NCI-H2196 treated with DMSO at 0.1 percent for 48 hours (cell line): ENCODE data around the gene TMEM38B.
"Not testable (repeated sequence)": the region's sequence is repeated elsewhere in the genome, so short reads cannot be mapped to it uniquely, and the experiment has no call there.

Experiments used
- DNase-seq: peaks from one replicate; lab custom pipeline; 2025; ENCODE audit not compliant: unreplicated experiment; lab: John Stamatoyannopoulos, UW

TMEM38B gene

DNA sequence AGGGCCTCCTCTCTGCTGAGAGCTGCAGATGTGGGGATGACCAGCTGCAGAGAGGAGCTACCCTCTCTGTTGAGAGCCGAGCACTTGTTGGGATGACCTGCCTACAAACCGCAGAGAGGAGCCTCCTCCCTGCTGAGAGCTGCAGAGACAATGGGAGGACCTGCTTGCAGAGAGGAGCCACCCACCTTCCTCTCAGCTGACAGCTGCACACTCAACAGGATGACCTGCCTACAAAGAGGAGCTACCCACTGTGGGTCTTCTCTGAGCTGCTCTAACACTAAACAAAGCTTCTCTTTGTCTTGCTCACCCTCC, 19.6 kb downstream of the TMEM38B start:
- no peak for DNase-seq

DNA sequence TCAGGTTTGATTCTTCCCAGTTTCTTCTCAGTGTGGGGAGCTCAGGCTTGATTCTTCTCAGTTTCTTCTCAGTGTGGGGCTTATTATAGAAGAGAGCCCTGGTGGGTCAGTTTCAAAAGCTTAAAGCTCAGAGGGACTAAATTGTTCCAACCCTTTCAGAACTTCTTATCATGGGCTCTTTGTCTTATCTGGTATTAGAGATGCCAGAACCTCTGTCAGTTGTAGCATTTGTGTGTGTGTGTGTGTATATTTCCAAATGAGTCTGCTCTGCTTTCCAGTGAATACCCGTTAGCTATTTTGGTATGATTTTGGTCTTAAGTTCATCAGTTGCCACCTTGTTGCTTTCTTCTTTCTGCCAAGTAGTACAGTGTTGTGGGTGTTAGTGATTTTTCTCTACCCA, 21.8 kb downstream of the TMEM38B start:
- no peak for DNase-seq

DNA sequence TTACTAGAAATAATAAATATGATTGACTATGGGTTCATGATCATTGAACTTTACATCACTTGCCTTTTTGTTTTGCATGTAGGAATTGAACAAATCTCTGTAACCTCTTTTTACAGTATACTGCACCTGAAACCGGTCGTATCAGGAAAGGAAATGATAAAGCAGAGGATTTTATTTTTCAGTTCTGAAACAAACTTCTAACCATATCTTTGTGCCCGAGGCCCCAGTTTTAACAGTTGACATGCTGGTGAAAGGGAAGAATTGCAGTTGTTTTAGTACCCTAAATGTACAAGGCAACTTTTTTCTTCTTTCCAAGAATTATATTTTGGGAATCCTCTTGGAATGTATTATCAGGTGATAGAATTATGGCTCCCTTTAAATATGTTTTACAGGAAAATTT, 27.8 kb downstream of the TMEM38B start:
- no peak for DNase-seq

DNA sequence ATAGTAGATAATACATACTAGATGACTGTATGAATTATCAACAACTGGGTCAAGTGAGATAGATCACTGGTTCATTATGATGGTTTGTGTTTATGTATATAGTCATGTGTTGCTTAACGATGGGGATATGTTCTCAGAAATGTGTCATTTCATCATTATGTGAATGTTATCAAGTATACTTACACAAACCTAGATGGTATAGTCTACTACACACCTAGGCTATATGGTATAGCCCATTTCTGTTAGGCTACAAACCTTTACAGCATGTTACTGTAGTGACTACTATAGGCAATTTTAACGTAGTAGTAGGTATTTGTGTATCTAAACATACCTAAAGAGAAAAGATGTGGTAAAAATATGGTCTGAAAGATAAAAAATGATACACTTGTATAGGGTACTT, 31.0 kb downstream of the TMEM38B start:
- no peak for DNase-seq

DNA sequence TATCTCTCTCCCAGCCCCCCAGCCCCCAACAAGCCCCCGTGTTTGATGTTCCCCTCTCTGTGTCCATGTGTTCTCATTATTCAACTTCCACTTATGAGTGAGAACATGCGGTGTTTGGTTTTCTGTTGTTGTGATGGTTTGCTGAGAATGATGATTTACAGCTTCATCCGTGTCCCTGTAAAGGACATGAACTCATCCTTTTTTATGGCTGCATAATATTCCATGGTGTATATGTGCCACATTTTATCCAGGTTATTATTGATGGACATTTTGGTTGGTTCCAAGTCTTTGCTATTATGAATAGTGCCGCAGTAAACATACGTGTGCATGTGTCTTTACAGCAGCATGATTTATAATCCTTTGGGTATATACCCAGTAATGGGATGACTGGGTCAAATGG, 33.9 kb downstream of the TMEM38B start:
- not testable (repeated sequence) for DNase-seq

DNA sequence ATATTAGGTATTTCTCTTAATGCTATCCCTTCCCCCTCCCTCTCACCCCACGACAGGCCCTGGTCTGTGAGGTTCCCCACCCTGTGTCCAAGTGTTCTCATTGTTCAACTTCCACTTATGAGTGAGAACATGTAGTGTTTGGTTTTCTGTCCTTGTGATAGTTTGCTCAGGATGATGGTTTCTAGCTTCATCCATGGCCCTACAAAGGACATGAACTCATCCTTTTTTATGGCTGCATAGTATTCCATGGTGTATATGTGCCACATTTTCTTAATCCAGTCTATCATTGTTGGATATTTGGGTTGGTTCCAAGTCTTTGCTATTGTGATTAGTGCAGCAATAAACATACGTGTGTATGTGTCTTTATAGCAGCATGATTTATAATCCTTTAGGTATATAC, 37.1 kb downstream of the TMEM38B start:
- DNase-seq: not testable (repeated sequence)

DNA sequence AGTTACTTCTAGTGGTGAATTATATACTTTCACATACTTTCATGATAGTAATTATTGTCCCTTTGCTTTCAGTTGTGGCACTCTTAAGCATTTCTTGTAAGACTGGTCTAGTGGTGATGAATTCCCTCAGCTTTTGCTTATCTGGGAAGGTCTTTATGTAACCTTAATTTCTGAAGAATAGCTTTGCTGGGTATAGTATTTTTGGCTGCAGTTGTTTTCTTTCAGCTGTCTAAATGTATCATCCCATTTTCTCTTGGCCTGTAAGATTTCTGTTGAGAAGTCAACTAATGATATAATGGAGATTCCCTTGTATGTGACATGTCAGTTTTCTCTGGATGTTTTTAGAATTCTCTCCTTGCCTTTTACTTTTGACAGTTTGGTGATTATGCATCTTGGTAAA, 41.0 kb downstream of the TMEM38B start:
- DNase-seq: no peak

DNA sequence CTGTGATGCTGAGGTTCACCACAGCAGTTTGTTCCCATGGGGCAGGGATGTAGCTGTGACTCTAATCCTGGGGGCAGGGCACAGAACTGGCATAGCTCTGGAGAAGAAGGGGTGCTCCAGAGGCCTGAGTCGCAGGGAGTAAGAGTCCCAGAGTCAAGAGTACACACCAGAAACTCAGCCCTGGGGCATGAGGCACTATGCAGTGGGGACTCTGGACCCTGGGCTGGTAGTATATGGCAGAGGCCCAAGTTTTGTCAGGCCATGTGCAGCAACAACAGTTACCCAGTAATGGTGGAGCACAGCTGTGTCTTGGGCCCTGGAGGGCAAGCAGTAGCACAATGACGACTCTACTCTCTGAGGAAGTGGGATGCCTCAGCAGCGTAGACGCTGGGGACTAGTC, 42.9 kb downstream of the TMEM38B start:
- no peak for DNase-seq

DNA sequence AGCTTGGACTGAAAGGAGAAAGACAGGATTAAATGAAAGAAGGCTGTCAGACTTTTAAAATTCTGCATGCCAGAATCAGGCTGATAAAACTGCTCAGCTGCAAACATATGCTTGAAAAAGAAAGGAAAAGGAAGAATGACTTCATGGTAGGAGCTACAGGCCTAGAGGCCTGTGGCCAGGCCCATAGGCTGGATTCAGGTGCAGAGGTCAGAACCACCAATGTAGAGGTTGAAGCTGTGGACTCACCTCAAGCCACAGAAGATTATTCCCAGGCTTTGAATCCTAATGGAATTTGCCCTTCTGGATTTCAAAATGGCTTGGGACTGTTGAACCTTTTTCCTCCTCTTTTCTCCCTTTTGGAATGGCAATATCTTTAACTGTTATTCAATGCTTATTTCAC, 47.7 kb downstream of the TMEM38B start:
- no peak for DNase-seq

DNA sequence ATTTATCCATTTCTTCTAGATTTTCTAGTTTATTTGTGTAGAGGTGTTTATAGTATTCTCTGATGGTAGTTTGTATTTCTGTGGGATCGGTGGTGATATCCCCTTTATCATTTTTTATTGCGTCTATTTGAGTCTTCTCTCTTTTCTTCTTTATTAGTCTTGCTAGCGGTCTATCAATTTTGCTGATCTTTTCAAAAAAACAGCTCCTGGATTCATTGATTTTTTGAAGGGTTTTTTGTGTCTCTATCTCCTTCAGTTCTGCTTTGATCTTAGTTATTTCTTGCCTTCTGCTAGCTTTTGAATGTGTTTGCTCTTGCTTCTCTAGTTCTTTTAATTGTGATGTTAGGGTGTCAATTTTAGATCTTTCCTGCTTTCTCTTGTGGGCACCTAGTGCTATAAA, 53.0 kb downstream of the TMEM38B start:
- DNase-seq: not testable (repeated sequence)

DNA sequence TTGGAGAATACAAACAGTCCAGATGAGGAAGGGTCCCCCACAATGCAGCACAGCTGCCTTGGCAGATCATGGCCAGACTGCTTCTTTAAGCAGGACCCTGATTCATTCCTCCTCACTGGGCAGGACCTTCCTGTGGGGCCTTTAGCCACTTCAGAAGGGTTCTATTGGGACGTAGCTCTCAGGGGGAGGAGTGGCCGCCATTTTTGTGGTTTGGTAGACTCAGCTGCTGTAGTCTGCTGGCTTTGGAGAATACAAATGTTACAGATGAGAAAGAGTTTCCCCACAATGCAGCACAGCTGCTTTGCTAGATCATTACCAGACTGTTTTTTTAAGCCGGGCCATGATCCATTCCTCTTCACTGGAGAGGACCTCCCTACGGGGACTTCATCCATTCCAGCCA, 57.4 kb downstream of the TMEM38B start:
- no peak for DNase-seq

DNA sequence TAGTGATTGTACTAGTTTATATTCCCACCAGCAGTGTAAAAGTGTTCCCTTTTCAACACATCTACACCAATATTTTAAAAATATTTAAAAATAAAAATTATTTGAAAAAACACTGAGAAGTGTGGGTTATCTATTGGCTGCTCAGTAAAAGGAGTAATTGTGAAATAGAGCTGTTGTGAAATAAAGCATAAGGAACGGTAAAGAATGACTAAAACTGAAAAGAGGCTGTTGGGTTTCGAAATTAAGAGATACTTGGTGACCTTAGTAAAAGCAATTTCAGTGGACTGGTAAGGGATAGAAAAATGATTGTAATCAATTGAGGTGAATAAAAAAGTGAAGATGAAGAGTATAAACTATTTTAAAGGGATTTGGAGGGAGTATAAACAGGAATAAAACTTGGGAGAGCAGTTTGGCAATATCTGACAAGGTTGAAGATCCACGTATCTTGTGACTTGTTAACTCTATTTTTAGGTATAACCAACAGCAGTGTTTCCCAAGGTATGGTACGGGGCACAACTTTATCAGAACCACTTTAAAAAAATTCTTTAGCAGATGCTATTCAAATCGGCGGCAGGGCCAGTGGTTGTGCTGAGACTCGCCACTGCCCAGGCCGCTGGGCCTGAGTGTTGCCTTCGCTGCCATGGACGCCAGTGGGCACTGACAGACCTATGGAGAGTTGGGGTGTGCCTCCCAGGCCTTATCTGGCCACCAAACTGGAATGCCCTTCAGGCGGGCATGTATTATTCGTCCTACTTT, 63.3 kb downstream of the TMEM38B start:
- DNase-seq: no peak

DNA sequence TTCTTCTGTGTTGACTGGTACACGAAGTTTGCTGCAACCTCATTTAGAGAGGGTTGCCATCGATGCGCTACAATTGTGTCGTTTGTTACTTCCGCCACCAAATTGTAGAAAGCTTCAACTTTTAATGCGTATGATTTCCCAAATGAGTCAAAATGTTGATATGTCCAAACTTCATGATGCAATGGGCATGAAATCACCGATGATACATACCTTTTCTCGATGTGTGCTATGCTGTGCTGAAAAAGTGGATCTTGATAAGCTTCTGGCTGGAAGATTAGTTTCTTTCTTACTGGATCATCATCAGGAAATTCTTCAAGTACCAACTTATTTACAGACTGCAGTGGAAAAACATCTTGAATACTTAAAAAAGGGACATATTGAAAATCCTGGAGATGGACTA, 65.7 kb downstream of the TMEM38B start:
- no peak for DNase-seq

DNA sequence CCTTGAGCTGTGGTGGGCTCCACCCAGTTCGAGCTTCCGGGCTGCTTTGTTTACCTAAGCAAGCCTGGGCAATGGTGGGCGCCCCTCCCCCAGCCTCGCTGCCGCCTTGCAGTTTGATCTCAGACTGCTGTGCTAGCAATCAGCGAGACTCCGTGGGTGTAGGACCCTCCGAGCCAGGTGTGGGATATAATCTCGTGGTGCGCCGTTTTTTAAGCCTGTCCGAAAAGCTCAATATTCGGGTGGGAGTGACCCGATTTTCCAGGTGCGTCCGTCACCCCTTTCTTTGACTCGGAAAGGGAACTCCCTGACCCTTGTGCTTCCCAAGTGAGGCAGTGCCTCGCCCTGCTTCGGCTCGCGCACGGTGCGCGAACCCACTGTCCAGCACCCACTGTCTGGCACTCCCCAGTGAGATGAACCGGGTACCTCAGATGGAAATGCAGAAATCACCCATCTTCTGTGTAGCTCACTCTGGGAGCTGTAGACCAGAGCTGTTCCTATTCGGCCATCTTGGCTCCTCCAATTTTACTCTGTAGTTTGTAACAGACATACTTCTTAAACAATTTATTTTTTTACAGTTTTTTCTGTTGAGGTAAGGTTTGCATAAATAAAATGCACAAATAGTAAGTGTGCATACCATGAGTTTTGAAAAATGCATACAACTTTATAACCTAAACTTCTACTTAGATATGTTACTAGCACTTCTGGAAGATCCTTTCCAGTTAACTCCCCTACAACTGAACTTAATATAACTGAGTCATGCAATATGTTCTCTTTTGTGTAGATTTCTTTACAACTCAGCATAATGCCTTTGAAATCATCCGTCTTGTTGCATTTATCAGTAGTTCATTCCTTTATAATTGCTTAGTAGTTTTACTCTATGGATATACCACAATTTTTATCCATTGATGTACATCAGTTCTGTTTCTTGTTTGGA, 88.5 kb downstream of the TMEM38B start:
- DNase-seq: not testable (repeated sequence)

DNA sequence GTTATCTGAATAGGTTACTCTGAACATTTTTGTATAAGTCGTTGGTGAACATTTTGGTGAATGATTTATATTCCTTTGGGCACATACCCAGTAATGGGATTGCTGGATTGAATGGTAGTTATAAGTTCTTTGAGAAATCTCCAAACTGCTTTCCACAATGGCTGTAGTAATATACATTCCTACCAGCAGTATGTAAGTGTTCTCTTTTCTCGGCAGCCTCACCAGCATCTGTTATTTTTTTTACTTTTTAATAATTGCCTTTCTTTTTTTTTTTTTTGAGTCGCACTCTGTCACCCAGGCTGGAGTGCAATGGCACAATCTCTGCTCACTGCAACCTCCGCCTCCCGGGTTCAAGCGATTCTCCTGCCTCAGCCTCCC, 89.1 kb downstream of the TMEM38B start:
- not testable (repeated sequence) for DNase-seq

DNA sequence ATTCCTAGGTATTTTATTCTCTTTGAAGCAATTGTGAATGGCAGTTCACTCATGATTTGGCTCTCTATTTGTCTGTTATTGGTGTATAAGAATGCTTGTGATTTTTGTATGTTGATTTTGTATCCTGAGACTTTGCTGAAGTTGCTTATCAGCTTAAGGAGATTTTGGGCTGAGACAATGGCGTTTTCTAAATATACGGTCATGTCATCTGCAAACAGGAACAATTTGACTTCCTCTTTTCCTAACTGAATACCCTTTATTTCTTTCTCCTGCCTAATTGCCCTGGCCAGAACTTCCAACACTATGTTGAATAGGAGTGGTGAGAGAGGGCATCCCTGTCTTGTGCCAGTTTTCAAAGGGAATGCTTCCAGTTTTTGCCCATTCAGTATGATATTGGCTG, 92.5 kb downstream of the TMEM38B start:
- DNase-seq: not testable (repeated sequence)

DNA sequence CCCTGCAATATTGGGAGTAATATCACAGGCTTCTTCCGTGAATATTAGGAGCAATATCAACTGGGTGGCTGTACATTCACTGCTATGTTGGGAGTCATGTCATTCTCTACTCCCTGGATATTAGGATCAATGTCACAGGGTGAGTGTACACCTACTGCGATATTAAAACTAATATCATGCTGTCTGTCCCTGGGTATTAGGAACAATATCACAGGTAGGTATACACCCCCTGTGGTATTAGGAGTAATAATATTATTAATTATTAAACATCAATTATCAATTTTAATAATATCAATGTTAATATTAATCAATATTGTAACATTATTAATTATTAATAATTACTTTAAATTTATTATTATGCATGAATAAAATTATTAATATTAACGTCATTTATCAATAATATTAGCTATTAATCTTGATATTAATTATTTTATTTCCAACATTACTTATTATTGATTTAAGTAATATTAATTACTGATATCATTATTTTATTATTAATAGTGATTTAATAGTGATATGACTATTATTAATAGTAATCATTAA, 121.9 kb downstream of the TMEM38B start:
- no peak for DNase-seq

DNA sequence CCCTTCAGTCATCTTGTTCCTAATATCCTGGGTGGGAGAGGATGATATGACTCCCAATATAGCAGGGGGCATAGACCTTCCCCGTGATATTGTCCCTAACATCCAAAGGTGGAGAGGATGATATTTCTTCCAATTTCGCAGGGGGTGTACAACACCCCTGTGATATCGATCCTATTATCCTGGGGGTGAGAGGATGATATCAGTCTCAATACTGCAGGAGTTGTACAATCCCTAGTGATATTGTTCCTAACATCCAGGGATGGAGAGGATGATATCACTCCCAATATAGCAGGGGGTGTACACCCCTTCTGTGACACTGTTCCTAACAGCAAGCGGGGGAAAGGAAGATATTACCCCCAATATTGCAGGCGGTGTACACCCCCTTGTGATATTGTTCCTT, 122.6 kb downstream of the TMEM38B start:
- DNase-seq: no peak

DNA sequence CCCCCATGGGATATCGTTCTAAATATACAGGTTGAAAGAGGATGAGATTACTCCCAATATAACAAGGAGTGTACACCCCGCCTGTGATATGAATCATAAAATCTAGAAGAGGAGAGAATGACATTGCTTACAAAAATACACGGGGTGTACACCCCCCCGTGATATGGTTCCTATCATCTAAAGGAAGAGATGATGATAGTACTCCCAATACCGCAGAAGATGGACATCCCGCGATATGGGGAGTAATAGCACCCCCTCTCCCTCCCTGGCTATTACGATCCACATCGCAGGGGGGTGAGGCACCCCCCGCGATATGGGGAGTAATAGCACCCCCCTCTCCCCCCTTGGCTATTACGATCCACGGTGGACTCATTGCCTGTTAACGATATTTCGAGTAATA, 124.6 kb downstream of the TMEM38B start:
- DNase-seq: no peak

DNA sequence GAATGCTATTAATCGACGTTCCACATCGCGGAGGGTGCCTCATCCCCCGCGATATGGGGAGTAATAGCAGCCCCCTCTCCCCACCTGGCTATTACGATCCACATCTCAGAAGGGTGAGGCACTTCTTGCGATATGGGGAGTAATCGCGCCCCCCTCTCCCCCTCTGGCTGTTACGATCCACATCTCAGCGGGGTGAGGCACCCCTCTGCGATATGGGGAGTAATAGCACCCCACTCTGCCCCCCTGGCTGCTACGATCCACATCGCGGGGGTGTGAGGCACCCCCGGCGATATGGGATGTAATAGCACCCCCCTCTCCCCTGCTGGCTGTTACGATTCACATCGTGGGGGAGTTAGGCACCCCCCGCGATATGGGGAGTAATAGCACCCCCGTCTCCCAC, 128.5 kb downstream of the TMEM38B start:
- DNase-seq: no peak
